LNCAP (cell line): ENCODE results near the gene GPC6.

Experiments
- CTCF ChIP-seq: fragments of 450-650 bp; IDR thresholded peaks from 2 replicates; pipeline ENCODE4 v1.5.1; 2017; ENCODE audit warnings: mild to moderate bottlenecking

The GPC6 gene

GRCh38 chr13:93460005-93460404, 233.4 kb downstream of the GPC6 start:
- no peak for TF ChIP-seq CTCF

GRCh38 chr13:93462151-93462550, 235.5 kb downstream of the GPC6 start:
- no peak for TF ChIP-seq CTCF

GRCh38 chr13:93466502-93467036, 240.0 kb downstream of the GPC6 start:
- no peak for TF ChIP-seq CTCF

GRCh38 chr13:93467175-93467574, 240.6 kb downstream of the GPC6 start:
- no peak for TF ChIP-seq CTCF

GRCh38 chr13:93468433-93468832, 241.8 kb downstream of the GPC6 start:
- no peak for TF ChIP-seq CTCF

- TF ChIP-seq CTCF: no peak
Measured at GRCh38 chr13:93472296-93472695, 245.7 kb downstream of the GPC6 start.

GRCh38 chr13:93472814-93473296, 246.2 kb downstream of the GPC6 start:
- TF ChIP-seq CTCF: no peak
